IMR-90 (cell line): ENCODE results near the gene PAM. TPM values are rescaled to one million over a fixed set of nuclear protein-coding genes. Genes with fewer than 3 reads are reported as not detected.

ENCODE experiments used
- ATAC-seq: fragments of 200-7000 bp; cut with Tn5 transposase; 2 replicates; pipeline ENCODE4 v1.9.1; 2020; ENCODE audit warnings: low read depth, mild to moderate bottlenecking, moderate library complexity
- BruUV-seq: library from RNA; stranded (reverse); fragments of 400-500 nt; replicated peaks from 2 replicates; lab custom pipeline; 2021; lab: Mats Ljungman, UMichigan
- CTCF ChIA-PET: fragments of 300-600 bp; formaldehyde crosslinking; extraction: SDS; loops from one replicate; lab custom pipeline; 2021; ENCODE audit warnings: antibody characterized with exemption; lab: Yijun Ruan, JAX
- POLR2A ChIA-PET: fragments of 300-600 bp; sonication (Branson Sonifier 250); formaldehyde crosslinking; loops from one replicate; lab custom pipeline; 2022; ENCODE audit warnings: antibody characterized with exemption; ENCODE audit not compliant: unreplicated experiment; lab: Charles Lee
- DNase-seq: peaks from one replicate; pipeline ENCODE4 v3.0.0; 2013
- H2AFZ ChIP-seq: replicated peaks from 2 replicates; pipeline ENCODE3; 2013; ENCODE audit warnings: low read length, mild to moderate bottlenecking; ENCODE audit not compliant: poor library complexity
- H2AK5ac ChIP-seq: 2 replicates; pipeline ENCODE4 v1.6.1; 2013; ENCODE audit warnings: low read depth, low read length, inconsistent platforms
- H2AK9ac ChIP-seq: replicated peaks from 2 replicates; pipeline ENCODE3; 2013; ENCODE audit warnings: mild to moderate bottlenecking, low read depth, low read length, moderate library complexity; ENCODE audit not compliant: poor library complexity
- H2BK120ac ChIP-seq: 2 replicates; pipeline ENCODE4 v1.6.1; 2013; ENCODE audit warnings: low read depth, low read length, inconsistent platforms
- H2BK15ac ChIP-seq: 3 replicates; pipeline ENCODE4 v1.6.1; 2013; ENCODE audit warnings: low read depth, low read length, inconsistent platforms
- H2BK20ac ChIP-seq: 2 replicates; pipeline ENCODE4 v1.6.1; 2013; ENCODE audit warnings: low read depth, mild to moderate bottlenecking, inconsistent platforms, low read length, moderate library complexity
- H2BK5ac ChIP-seq: 2 replicates; pipeline ENCODE4 v1.6.1; 2013; ENCODE audit warnings: mild to moderate bottlenecking, low read depth, low read length, inconsistent platforms; ENCODE audit not compliant: poor library complexity, severe bottlenecking
- H3K14ac ChIP-seq: replicated peaks from 2 replicates; pipeline ENCODE4 v1.6.1; 2013; ENCODE audit warnings: low read depth, low read length, inconsistent platforms
- H3K18ac ChIP-seq: 2 replicates; pipeline ENCODE4 v1.6.1; 2013; ENCODE audit warnings: low read depth, low read length, control low read depth
- H3K23ac ChIP-seq: 2 replicates; pipeline ENCODE4 v1.6.1; 2013; ENCODE audit warnings: low read depth, low read length, inconsistent platforms
- H3K27ac ChIP-seq: 2 replicates; pipeline ENCODE4 v1.5.1; 2013; ENCODE audit warnings: mild to moderate bottlenecking, control low read depth, low read length; ENCODE audit not compliant: insufficient read depth
- H3K27me3 ChIP-seq: 2 replicates; pipeline ENCODE4 v1.6.1; 2013; ENCODE audit warnings: low read length; ENCODE audit not compliant: control insufficient read depth, insufficient read depth
- H3K36me3 ChIP-seq: 2 replicates; pipeline ENCODE4 v1.6.1; 2013; ENCODE audit warnings: low read length, mixed read lengths; ENCODE audit not compliant: control insufficient read depth, insufficient read depth
- H3K4ac ChIP-seq: 2 replicates; pipeline ENCODE4 v1.6.1; 2013; ENCODE audit warnings: low read depth, low read length, inconsistent platforms
- H3K4me1 ChIP-seq: 2 replicates; pipeline ENCODE4 v1.6.1; 2013; ENCODE audit warnings: low read length, mixed read lengths; ENCODE audit not compliant: control insufficient read depth, insufficient read depth
- H3K4me2 ChIP-seq: 2 replicates; pipeline ENCODE4 v1.6.1; 2013; ENCODE audit warnings: low read depth, mild to moderate bottlenecking, control low read depth, low read length, moderate library complexity
- H3K4me3 ChIP-seq: 2 replicates; pipeline ENCODE4 v1.5.1; 2013; ENCODE audit warnings: low read depth, mild to moderate bottlenecking, control low read depth, low read length, moderate library complexity; ENCODE audit not compliant: insufficient read depth
- H3K56ac ChIP-seq: 2 replicates; pipeline ENCODE4 v1.6.1; 2013; ENCODE audit warnings: low read length, inconsistent platforms; ENCODE audit not compliant: insufficient read depth; ENCODE audit errors: extremely low read depth
- H3K79me1 ChIP-seq, 2 experiments: 2 replicates each; pipeline ENCODE4 v1.6.1; 2013; ENCODE audit warnings: low read length in 2 of 2, inconsistent platforms in 1 of 2, low read depth in 1 of 2
- H3K9ac ChIP-seq: 2 replicates; pipeline ENCODE4 v1.6.1; 2013; ENCODE audit warnings: low read depth, low read length, control low read depth
- H3K9me1 ChIP-seq: 2 replicates; pipeline ENCODE4 v1.6.1; 2013; ENCODE audit warnings: low read length, inconsistent platforms; ENCODE audit not compliant: insufficient read depth
- H3K9me3 ChIP-seq: 2 replicates; pipeline ENCODE4 v1.6.1; 2013; ENCODE audit warnings: low read length; ENCODE audit not compliant: control insufficient read depth, insufficient read depth
- H4K20me1 ChIP-seq: 2 replicates; pipeline ENCODE4 v1.6.1; 2013; ENCODE audit warnings: low read length, inconsistent platforms; ENCODE audit not compliant: insufficient read depth
- H4K5ac ChIP-seq: 2 replicates; pipeline ENCODE4 v1.6.1; 2013; ENCODE audit warnings: mild to moderate bottlenecking, low read depth, low read length, control low read depth
- H4K8ac ChIP-seq, 2 experiments: 2 replicates each; pipeline ENCODE4 v1.6.1; 2013; ENCODE audit warnings: low read depth in 2 of 2, low read length in 2 of 2, control low read depth in 1 of 2, inconsistent platforms in 1 of 2
- H4K91ac ChIP-seq: 2 replicates; pipeline ENCODE4 v1.6.1; 2013; ENCODE audit warnings: low read depth, low read length, inconsistent platforms; ENCODE audit not compliant: insufficient read depth
- BHLHE40 ChIP-seq: fragments of 150-350 bp; IDR thresholded peaks from 2 replicates; pipeline ENCODE4 v1.6.1; 2016; ENCODE audit warnings: mild to moderate bottlenecking, low read depth, low read length
- CEBPB ChIP-seq: IDR thresholded peaks from 2 replicates; pipeline ENCODE4 v1.6.1; 2012; ENCODE audit warnings: low read depth, low read length, improper control_type of control experiment
- CHD1 ChIP-seq: IDR thresholded peaks from 2 replicates; pipeline ENCODE4 v1.6.1; 2012; ENCODE audit warnings: low read depth, low read length, improper control_type of control experiment
- CTCF ChIP-seq: conservative IDR thresholded peaks from 2 replicates; pipeline ENCODE4 v1.5.1; 2012; ENCODE audit warnings: mild to moderate bottlenecking, low read depth, low read length, improper control_type of control experiment
- ELK1 ChIP-seq: fragments of 150-350 bp; IDR thresholded peaks from 2 replicates; pipeline ENCODE4 v1.6.1; 2016; ENCODE audit warnings: low read depth, mild to moderate bottlenecking, low read length, moderate library complexity, borderline replicate concordance
- FOS ChIP-seq: fragments of 150-350 bp; IDR thresholded peaks from 2 replicates; pipeline ENCODE4 v1.6.1; 2016; ENCODE audit warnings: low read depth, low read length
- MAFK ChIP-seq: IDR thresholded peaks from 2 replicates; pipeline ENCODE4 v1.6.1; 2012; ENCODE audit warnings: low read depth, low read length, improper control_type of control experiment
- MAZ ChIP-seq: IDR thresholded peaks from 2 replicates; pipeline ENCODE4 v1.6.1; 2012; ENCODE audit warnings: low read depth, mild to moderate bottlenecking, low read length, improper control_type of control experiment, moderate library complexity, borderline replicate concordance
- MXI1 ChIP-seq: IDR thresholded peaks from 2 replicates; pipeline ENCODE4 v1.6.1; 2012; ENCODE audit warnings: low read depth, mild to moderate bottlenecking, low read length, moderate library complexity, borderline replicate concordance
- NFE2L2 ChIP-seq: fragments of 150-350 bp; IDR thresholded peaks from 2 replicates; pipeline ENCODE4 v1.6.1; 2016; ENCODE audit warnings: low read depth, mild to moderate bottlenecking, low read length
- POLR2A ChIP-seq: IDR thresholded peaks from 2 replicates; pipeline ENCODE4 v1.6.1; 2012; ENCODE audit warnings: mild to moderate bottlenecking, low read depth, low read length
- RAD21 ChIP-seq: IDR thresholded peaks from 2 replicates; pipeline ENCODE4 v1.6.1; 2012; ENCODE audit warnings: low read length, improper control_type of control experiment
- RCOR1 ChIP-seq: IDR thresholded peaks from 2 replicates; pipeline ENCODE4 v1.6.1; 2012; ENCODE audit warnings: mild to moderate bottlenecking, low read length, improper control_type of control experiment; ENCODE audit not compliant: insufficient replicate concordance
- RFX5 ChIP-seq: IDR thresholded peaks from 2 replicates; pipeline ENCODE4 v1.8.0; 2012; ENCODE audit warnings: low read depth, mild to moderate bottlenecking, low read length, moderate library complexity
- SMC3 ChIP-seq: fragments of 150-350 bp; IDR thresholded peaks from 2 replicates; pipeline ENCODE4 v1.6.1; 2016; ENCODE audit warnings: low read depth, mild to moderate bottlenecking, antibody characterized with exemption, low read length, moderate library complexity
- USF2 ChIP-seq: fragments of 150-350 bp; IDR thresholded peaks from 2 replicates; pipeline ENCODE4 v1.6.1; 2017; ENCODE audit warnings: mild to moderate bottlenecking, antibody characterized with exemption, low read length, low read depth
- WGBS, 2 experiments: methylation state at CpG; one replicate each; pipeline versions ENCODE4 v1.1.5 to v1.1.7; 2013; ENCODE audit warnings: missing lambda C conversion rate in 2 of 2; ENCODE audit not compliant: insufficient read length in 1 of 2; ENCODE audit errors: extremely low coverage in 2 of 2; 5-methylcytosine and 5-hydroxymethylcytosine counted together
- dilution Hi-C: fragments of 300-500 bp; cut with HindIII; formaldehyde crosslinking; loops from one replicate; pipeline ENCODE4 v1.14.3; 2018; ENCODE audit warnings: low sequenced_read_pairs; ENCODE audit not compliant: unreplicated experiment
- in situ Hi-C: fragments of 300-500 bp; cut with MboI; formaldehyde crosslinking; loops from 3 replicates; pipeline ENCODE4 v1.14.3; 2019; ENCODE audit warnings: low sequenced_read_pairs, inconsistent platforms, mixed read lengths
- intact Hi-C: fragments of 100-400 bp; cut with micrococcal nuclease; formaldehyde crosslinking; loops from 2 replicates; pipeline ENCODE4 v1.10.0; 2022
- polyA plus RNA-seq, 3 experiments: library from polyadenylated mRNA; depleted of rRNA; stranded (reverse); fragments of >200 nt; gene quantifications; 2 replicates each; pipeline ENCODE4 v1.2.3, GENCODE V29; 2012; ENCODE audit warnings: low replicate concordance in 1 of 3
- total RNA-seq: library from RNA; depleted of rRNA; stranded (reverse); fragments of >200 nt; gene quantifications from 2 replicates; pipeline ENCODE4 v1.2.3, GENCODE V29; 2012

PAM gene
- total and polyA plus RNA-seq, 2 of the 4 experiments (the other 2 are of a cell fraction), result 115 to 179 TPM

- Histone ChIP-seq H3K4me1 (peaks cover 6% of the 10 kb centered on the region), H3K14ac (no peak overlapping the region), H2AFZ (no peak overlapping the region), H3K36me3 (no peaks in the 10 kb centered on the region), H3K56ac (no peak overlapping the region), H2BK20ac (no peak overlapping the region), H4K5ac (no peak overlapping the region), H3K4me2 (no peak overlapping the region), H4K8ac (no peak overlapping the region), H3K4ac (no peak overlapping the region), H2BK15ac (no peak overlapping the region), H3K27me3 (no peaks in the 10 kb centered on the region), H3K27ac (no peak overlapping the region), H3K79me1 (peaks cover 23 to 27% of the 10 kb centered on the region in 2 experiments), H3K4me3 (no peak overlapping the region), H3K23ac (no peak overlapping the region), H3K9me3 (no peaks in the 10 kb centered on the region), H3K9ac (no peak overlapping the region), H2BK120ac (no peak overlapping the region), H4K91ac (no peak overlapping the region), H3K18ac (no peak overlapping the region; the same call in 1 of the 2 replicates), H4K20me1 (peaks cover 13% of the 10 kb centered on the region; the same call in 1 of the 2 replicates), H2BK5ac (no peak overlapping the region), H2AK5ac (no peak overlapping the region; the same call in 1 of the 2 replicates), H2AK9ac (no peak overlapping the region), H3K9me1 (peaks cover 11% of the 10 kb centered on the region)
- POLR2A ChIA-PET, result no interaction called here
- no peak for TF ChIP-seq CHD1
- peak; percentile 31; the same call in 1 of the 2 replicates for TF ChIP-seq FOS
- no peak for TF ChIP-seq SMC3
- peak; percentile 56; the same call in 1 of the 2 replicates for TF ChIP-seq MAFK
- no peak for TF ChIP-seq RCOR1
- TF ChIP-seq CTCF, result no peak
- TF ChIP-seq RFX5, result peak; percentile 66; the same call in 1 of the 2 replicates
- no peak for TF ChIP-seq RAD21
- 0 out of 2 replicates have a peak, but pooled peaks have one; percentile 29 for TF ChIP-seq CEBPB
- TF ChIP-seq MXI1, result no peak
- TF ChIP-seq MAZ, result no peak
- TF ChIP-seq POLR2A, result 0 out of 2 replicates have a peak, but pooled peaks have one; percentile 19
- TF ChIP-seq BHLHE40, result peak; percentile 34; the same call in 1 of the 2 replicates
- TF ChIP-seq ELK1, result no peak
- TF ChIP-seq NFE2L2, result no peak
- 0 out of 2 replicates have a peak, but pooled peaks have one; percentile 20 for TF ChIP-seq USF2
- ATAC-seq (peak; percentile 46), DNase-seq (peak; percentile 88)
- intact Hi-C loops, result no loop called here
- dilution Hi-C loops, result no loop called here
- WGBS, 2 experiments, result no CpG with 5 or more reads among the region's 4 CpGs
- in situ Hi-C loops, result no loop called here
- CTCF ChIA-PET, result interaction anchor here (0.6 kb wide), 1 partner anchor 37 kb away, joined by 3 read pairs; no protein-coding TSS in a partner anchor
- no TSS peak for BruUV-seq
Observed at GRCh38 chr5:102858808-102859207, 103.7 kb downstream of the PAM start.
